Gastroesophageal sphincter (tissue), 4 donors: ENCODE measurements around the gene ARRDC1. TPM values are rescaled to one million over a fixed set of nuclear protein-coding genes. Genes with fewer than 3 reads are reported as not detected.

Experiments used
- ATAC-seq: fragments of 150-250 bp; one replicate; pipeline ENCODE4 v1.9.1; 2016; ENCODE audit warnings: mild to moderate bottlenecking, moderate library complexity
- H3K27ac ChIP-seq, 4 donors: fragments of 200-600 bp; sonication (generic) in 3 of 4; 1 replicate in 3 of 4; 2 replicates in 1 of 4; pipeline ENCODE4 v1.5.1; 2016 to 2019
- H3K27me3 ChIP-seq: fragments of 200-600 bp; sonication (generic); one replicate; pipeline ENCODE4 v1.5.1; 2019
- H3K36me3 ChIP-seq, 2 donors: fragments of 200-600 bp; sonication (generic); one replicate each; pipeline ENCODE4 v1.5.1; 2019; ENCODE audit warnings: control low read depth in 1 of 2
- H3K4me1 ChIP-seq, 3 donors: fragments of 200-600 bp; sonication (generic); 1 replicate in 2 of 3; 2 replicates in 1 of 3; pipeline ENCODE4 v1.5.1; 2016 to 2019; ENCODE audit warnings: control low read depth in 2 of 3
- H3K4me3 ChIP-seq, 2 donors: fragments of 200-600 bp; sonication (generic); one replicate each; pipeline ENCODE4 v1.5.1; 2019; ENCODE audit warnings: mild to moderate bottlenecking in 1 of 2, moderate library complexity in 1 of 2
- H3K9me3 ChIP-seq, 3 donors: fragments of 200-600 bp; sonication (generic); one replicate each; pipeline ENCODE4 v1.5.1; 2017 to 2019; ENCODE audit warnings: control low read depth in 2 of 3
- CTCF ChIP-seq, 4 experiments: fragments of 200-600 bp in 2 of 4; fragments of 450-650 bp in 2 of 4; sonication (generic) in 1 of 4; IDR thresholded peaks; one replicate each; pipeline ENCODE4 v1.5.1; 2017 to 2019; ENCODE audit warnings: antibody characterized with exemption in 4 of 4, mild to moderate bottlenecking in 2 of 4, moderate library complexity in 2 of 4
- EP300 ChIP-seq: sonication (generic); formaldehyde crosslinking; IDR thresholded peaks from one replicate; pipeline ENCODE4 v1.6.1; 2017; ENCODE audit warnings: antibody characterized with exemption, mild to moderate bottlenecking
- POLR2A ChIP-seq, 2 donors: fragments of 450-650 bp; IDR thresholded peaks; one replicate each; pipeline ENCODE4 v1.6.1; 2017; ENCODE audit warnings: antibody characterized with exemption in 2 of 2, mild to moderate bottlenecking in 2 of 2, moderate library complexity in 1 of 2
- POLR2AphosphoS5 ChIP-seq: sonication (generic); formaldehyde crosslinking; IDR thresholded peaks from one replicate; pipeline ENCODE4 v1.6.1; 2017; ENCODE audit warnings: antibody characterized with exemption
- WGBS, 2 donors: methylation state at CpG; one replicate each; pipeline ENCODE4 v1.1.5; 2018; ENCODE audit warnings: low coverage in 1 of 2; 5-methylcytosine and 5-hydroxymethylcytosine counted together
- total RNA-seq, 4 donors: library from RNA; depleted of rRNA; stranded (reverse); fragments of >200 nt; gene quantifications; one replicate each; pipeline ENCODE4 v1.1.0, GENCODE V29; 2016

The ARRDC1 gene
- total RNA-seq, 4 donors from 2014 or later, result 16.0 to 25.1 (median 21.9) TPM

GRCh38 chr9:137642892-137643291 lies 37.4 kb downstream of the ARRDC1 start:
- Histone ChIP-seq H3K9me3 (no peaks in the 10 kb centered on the region), H3K4me3 (no peak overlapping the region), H3K36me3 (peaks cover 0 to 29% of the 10 kb centered on the region in 2 donors), H3K27me3 (no peaks in the 10 kb centered on the region), H3K4me1 (peaks cover 0 to 28% (median 0%) of the 10 kb centered on the region in 3 donors), H3K27ac (no peak overlapping the region)
- ATAC-seq, result no peak
- WGBS, 2 donors, result 97% methylated on average over 5 of the region's 5 CpGs; no CpG with 5 or more reads in 1 of the 2 donors
- no peak for TF ChIP-seq POLR2AphosphoS5
- no peak for TF ChIP-seq POLR2A (IDR thresholded peaks at IDR 0.05)
- TF ChIP-seq EP300, result no peak
- TF ChIP-seq CTCF (IDR thresholded peaks at IDR 0.05), result no peak

- Histone ChIP-seq H3K27me3 (no peaks in the 10 kb centered on the region), H3K9me3 (no peaks in the 10 kb centered on the region), H3K4me3 (no peak overlapping the region), H3K27ac (no peak overlapping the region), H3K4me1 (peaks cover 0 to 23% (median 0%) of the 10 kb centered on the region in 3 donors), H3K36me3 (peaks cover 0 to 29% of the 10 kb centered on the region in 2 donors)
- ATAC-seq, result no peak
- WGBS, 2 donors, result 81 to 85% methylated on average over 3 to 6 of the region's 14 CpGs
- TF ChIP-seq POLR2AphosphoS5, result no peak
These were observed 38.4 kb downstream of the ARRDC1 start for GRCh38 chr9:137643921-137644320.

DNA sequence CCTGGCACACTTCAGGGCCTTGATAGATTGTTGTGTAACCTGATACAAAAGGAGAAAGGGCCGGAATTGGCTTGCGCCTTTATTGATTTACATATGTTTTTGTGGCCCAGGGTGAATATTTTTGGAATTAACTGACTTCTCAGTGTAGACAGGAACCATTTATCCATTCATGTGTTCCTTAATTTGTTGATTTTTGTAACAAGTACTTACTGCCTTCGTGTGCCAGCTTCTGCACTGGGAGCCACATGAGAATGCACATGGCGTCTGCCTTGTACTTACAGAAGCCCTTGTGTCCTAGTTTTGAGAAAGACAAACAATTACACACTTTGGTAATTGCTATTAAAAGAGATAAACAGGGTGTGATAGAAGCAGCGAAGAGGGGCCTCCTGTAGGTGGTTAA lies 39.7 kb downstream of the ARRDC1 start:
- H3K27me3 ChIP-seq, result no peaks in the 10 kb centered on the region
- no peak overlapping the region for H3K4me3 ChIP-seq
- WGBS, 2 donors, result 87 to 88% methylated on average over 4 to 5 of the region's 5 CpGs
- ATAC-seq, result no peak
- H3K9me3 ChIP-seq, result no peaks in the 10 kb centered on the region
- H3K4me1 ChIP-seq, result peaks cover 0 to 13% (median 0%) of the 10 kb centered on the region in 3 donors
- peaks cover 0 to 29% of the 10 kb centered on the region in 2 donors for H3K36me3 ChIP-seq
- TF ChIP-seq EP300 (no peak), POLR2A (IDR thresholded peaks at IDR 0.05) (no peak), CTCF (IDR thresholded peaks at IDR 0.05) (no peak), POLR2AphosphoS5 (no peak)
- H3K27ac ChIP-seq, result no peak overlapping the region

DNA sequence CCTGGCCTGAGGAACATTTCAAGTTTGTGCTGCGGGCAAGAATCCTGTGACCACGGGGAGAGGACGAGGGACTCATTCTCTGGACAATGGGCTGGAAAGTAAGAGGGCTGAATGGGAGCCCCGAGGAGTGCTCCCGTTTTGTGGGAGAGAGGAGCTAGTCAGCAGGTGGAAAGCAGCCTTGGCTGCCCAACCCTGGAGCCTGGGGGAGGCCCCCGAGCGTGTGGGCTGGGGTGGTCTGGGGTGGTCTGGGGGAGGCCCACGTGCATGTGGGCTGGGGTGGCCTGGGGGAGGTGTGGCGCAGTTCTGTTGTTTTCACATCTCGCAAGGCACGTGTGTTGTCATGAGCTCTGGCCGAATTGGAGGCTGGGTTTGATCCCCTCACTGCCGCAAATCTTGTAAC lies 40.9 kb downstream of the ARRDC1 start:
- TF ChIP-seq CTCF (IDR thresholded peaks at IDR 0.05) (no peak), EP300 (no peak), POLR2A (IDR thresholded peaks at IDR 0.05) (no peak), POLR2AphosphoS5 (no peak)
- H3K36me3 ChIP-seq, result peaks cover 0 to 35% of the 10 kb centered on the region in 2 donors
- ATAC-seq, result no peak
- no peak overlapping the region for H3K4me3 ChIP-seq
- no peak overlapping the region for H3K27ac ChIP-seq
- H3K4me1 ChIP-seq, result peaks cover 0 to 10% (median 0%) of the 10 kb centered on the region in 3 donors
- no peaks in the 10 kb centered on the region for H3K27me3 ChIP-seq
- H3K9me3 ChIP-seq, result no peaks in the 10 kb centered on the region
- WGBS, 2 donors, result 80% methylated on average over 8 to 9 of the region's 13 CpGs

DNA sequence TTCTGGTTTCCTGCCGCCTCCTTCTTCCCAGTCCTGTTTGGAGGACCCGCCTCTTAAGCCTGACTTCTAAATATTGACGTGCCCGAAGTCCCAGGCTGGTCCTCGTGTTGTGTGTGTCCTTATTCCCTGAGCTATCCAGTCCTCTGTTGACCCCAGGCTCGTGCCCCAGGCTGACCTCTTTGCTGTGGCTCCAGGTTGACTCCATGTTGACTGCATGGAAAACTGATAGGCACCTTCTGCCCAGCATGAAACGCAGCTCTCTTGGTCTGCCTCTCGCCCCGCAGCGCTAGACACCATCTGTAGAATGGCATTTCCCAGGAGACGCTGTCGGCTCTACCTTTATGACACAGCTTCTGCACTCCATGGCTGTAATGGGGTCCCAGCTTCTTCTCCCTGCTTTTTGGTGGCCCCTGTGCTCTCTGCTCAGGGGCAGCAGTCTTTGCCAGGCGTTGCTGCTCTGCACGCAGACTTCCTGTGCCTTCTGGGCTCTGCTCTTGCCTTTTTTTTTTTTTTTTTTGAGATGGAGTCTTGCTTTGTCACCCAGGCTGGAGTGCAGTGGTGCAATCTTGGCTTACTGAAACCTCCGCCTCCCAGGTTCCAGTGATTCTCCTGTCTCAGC lies 41.7 kb downstream of the ARRDC1 start:
- no peak overlapping the region for H3K4me3 ChIP-seq
- WGBS, 2 donors, result 70 to 72% methylated on average over 3 to 13 of the region's 15 CpGs
- no peak overlapping the region for H3K27ac ChIP-seq
- no peaks in the 10 kb centered on the region for H3K9me3 ChIP-seq
- no peak for TF ChIP-seq POLR2AphosphoS5
- no peak for TF ChIP-seq CTCF (IDR thresholded peaks at IDR 0.05)
- TF ChIP-seq POLR2A (IDR thresholded peaks at IDR 0.05), result no peak
- TF ChIP-seq EP300, result no peak
- no peaks in the 10 kb centered on the region for H3K27me3 ChIP-seq
- H3K4me1 ChIP-seq, result peaks cover 0 to 10% (median 0%) of the 10 kb centered on the region in 3 donors
- no peak for ATAC-seq
- H3K36me3 ChIP-seq, result peaks cover 0 to 39% of the 10 kb centered on the region in 2 donors
